Anterior cingulate cortex (tissue), 58 donors: ENCODE measurements around the gene ITGB1BP2.
"Not testable (repeated sequence)": the region's sequence is repeated elsewhere in the genome, so short reads cannot be mapped to it uniquely, and the experiment has no call there.

Source experiments
- DNase-seq, 58 donors: peaks; one replicate each; lab custom pipeline; 2025; lab: John Stamatoyannopoulos, UW

ITGB1BP2 gene

DNA sequence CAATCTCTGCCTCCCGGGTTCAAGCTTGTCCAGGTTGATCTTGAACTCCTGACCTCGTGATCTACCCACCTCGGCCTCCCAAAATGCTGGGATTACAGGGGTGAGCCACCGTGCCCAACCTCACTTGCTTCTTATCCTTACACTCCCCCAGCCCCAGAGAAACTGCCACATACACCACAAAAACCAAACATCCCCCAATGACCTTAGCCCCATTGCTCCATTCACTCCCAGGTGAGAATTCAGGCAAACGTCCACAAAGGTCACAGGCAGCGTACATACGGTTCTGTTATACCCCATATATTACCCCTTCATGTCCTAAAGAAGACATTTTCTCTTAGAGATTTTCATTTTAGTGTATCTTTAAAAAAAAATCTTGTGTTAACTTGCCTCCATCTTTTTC lies 1.1 kb upstream of the ITGB1BP2 start:
- DNase-seq: not testable (repeated sequence)

DNA sequence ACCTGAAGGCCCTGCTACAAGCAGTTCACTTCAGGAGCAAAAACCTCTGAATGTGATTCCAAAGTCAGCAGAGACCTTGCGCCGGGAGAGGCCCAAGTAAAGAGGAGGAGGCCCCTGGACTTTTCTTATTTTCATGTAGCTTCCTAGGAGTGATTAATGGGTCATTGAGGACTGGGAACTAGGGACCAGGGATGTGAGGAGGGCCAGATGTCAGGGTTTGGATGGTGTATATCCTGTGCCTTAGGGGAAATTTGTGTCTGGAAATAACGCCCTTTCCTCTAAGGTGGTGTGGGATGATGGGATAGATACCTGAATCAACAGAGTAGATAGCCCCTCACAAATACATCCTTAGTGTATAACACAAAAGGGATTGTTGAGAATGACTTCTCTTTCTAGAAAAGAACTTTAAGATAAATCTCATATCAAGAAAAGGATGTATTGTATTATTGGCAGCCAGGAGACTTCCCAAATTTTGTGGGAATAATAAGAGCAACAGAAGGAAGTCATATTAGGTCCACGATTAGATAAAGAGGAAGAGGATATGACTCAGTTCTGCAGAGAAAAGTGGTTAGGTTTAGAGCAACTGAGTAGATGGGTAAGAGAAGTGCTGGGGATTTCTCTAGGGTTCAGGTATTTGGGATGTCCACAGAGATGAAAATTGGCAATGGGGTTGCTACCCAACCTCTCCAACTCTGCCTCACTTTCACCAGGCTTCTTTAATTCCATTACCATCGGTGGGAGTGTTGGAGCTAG lies 1.1 kb downstream of the ITGB1BP2 start:
- no peak for DNase-seq

DNA sequence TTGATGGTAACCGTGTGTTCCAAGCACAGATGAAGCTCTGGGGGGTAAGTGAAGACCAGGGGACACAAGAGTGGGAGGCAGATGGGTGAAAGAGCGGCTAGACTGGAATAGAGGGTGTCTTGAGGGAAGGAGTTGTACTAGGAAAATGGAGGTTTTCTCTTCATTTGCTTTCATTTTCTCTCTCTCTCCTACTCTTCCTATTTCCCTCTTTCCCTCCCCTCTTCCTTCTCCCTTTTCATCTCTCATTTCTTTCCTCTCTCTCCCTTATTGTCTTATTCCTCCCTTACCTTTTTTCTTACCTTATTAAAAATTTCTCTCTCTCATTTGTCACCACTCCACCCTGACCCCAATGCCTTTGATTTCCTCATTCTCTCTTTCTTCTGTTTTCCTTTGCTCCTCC lies 3.0 kb downstream of the ITGB1BP2 start:
- no peak for DNase-seq

DNA sequence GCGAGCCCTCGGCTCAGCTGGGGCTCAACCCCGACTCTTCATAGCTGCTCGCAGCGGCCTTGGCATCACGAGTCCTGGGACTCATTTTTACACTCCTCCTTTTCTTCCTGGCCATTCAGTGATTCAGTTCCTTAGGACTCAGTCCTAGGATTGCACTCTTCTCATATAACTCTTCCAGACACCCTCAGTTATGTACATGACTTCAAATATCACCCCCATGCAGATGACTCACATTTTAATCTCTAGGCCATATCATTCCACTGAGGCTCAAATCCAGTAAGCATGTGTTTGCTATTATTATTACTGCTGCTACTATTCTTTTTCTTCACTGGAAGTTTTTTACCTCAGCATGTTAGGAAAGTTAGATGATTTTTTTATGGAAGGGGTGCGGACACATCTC lies 14.4 kb downstream of the ITGB1BP2 start:
- DNase-seq: no peak

DNA sequence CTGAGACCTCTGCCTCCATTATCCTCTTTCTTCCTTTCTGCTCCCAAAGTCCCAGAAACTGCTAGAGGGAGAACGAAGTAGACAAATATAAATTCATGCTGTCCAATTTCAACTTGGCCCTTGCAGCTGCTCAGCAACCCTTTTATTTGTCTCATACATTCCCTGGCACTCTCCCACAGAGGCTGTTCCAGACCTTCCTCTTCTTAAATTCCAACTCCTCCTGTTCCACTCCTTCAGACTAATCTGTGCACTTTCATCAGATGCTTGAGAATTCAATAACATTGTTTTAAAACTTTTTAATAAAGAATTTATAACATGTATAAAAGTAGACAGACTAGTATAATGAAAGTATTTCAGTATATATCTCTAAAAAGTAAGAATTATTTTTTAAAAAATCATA lies 15.4 kb downstream of the ITGB1BP2 start:
- DNase-seq: not testable (repeated sequence)

DNA sequence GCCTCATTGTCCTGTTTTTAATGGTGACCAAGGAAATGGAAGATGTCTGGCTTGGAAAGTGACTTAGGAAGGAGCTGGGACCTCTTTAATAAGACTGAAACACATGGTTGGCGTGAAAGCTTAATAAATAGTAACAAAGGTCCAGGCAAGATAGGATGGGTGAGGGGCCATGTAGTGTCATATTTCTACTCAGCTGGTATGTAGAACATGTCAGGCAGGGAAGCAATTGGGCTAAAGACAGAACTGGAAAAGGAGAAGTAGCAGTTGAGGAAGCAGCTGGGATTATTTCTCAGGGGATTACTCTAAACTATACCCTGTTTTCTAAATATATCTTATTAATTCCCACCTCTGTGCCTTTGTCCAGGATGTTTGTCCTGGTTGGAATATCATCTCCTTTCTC lies 18.6 kb downstream of the ITGB1BP2 start:
- DNase-seq: no peak

DNA sequence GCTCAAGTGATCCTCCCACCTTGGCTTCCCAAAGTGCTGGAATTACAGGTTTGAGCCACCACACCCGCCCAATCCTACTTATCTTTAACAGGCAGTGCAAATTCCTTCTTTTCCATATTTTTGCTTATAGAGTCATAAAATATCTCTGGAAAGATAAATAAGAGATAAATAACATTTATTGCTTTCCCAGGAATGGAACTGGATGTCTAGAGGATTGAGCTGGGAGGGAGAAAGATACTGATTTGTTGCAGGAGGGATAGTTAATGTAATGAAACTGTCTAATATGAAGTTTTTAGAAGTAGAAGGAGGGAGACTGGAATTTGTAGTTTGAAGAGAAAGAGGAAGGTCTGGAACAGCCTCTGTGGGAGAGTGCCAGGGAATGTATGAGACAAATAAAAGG lies 20.2 kb downstream of the ITGB1BP2 start:
- DNase-seq: no peak

DNA sequence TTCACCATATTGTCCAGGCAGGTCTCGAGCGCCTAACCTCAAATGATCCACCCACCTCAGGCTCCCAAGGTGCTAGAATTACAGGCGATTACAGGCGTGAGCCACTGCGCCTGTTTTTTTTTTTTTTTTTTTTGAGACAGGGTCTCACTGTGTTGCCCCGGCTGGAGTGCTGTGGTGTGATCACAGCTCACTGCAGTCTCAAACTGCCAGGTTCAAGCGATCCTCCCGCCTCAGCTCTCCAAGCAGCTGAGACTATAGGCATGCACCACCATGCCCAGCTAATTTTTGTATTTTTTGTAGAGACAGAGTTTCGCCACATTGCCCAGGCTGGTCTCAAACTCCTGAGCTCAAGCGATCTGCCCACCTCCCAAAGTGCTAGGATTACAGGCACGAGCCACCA lies 22.9 kb downstream of the ITGB1BP2 start:
- not testable (repeated sequence) for DNase-seq

DNA sequence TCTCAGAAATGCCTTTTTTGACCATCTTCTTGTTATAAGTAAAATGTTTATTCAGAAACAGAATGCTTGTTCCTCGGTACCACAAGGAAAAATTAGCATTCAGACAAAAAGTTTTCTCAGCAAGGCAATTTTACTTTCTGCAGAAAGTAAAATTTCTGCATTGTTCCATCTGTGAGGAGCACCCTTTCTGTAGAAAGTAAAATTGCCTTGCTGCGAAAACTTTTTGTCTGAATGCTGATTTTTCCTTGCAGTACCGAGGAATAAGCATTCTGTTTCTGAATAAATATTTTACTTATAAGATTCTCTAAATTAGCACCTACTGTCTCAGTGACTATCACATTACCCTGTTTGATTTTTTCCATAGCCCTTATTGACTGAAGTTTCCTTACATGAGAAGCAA lies 24.8 kb downstream of the ITGB1BP2 start:
- DNase-seq: no peak

DNA sequence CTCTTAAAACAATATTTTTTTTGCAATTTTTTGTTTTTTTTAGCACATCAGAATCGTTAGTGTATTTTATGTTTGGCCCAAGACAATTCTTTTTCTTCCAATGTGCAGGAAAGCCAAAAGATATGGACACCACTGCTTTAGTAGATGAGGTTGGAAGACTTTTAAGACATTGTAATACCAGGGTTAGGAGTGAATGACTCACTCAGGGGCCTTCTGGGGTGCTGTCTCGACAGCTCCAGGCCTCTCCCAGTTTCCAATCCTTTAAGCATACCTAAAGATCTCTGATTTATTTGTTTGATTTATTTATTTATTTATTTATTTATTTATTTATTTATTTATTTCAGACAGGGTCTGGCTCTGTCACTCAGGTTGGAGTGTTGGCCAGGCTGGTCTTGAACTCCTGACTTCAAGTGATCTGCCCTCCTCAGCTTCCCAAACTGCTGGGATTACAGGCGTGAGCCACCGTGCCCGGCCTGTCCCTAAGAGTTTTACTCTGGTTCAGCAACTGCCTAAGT lies 47.7 kb downstream of the ITGB1BP2 start:
- not testable (repeated sequence) for DNase-seq

DNA sequence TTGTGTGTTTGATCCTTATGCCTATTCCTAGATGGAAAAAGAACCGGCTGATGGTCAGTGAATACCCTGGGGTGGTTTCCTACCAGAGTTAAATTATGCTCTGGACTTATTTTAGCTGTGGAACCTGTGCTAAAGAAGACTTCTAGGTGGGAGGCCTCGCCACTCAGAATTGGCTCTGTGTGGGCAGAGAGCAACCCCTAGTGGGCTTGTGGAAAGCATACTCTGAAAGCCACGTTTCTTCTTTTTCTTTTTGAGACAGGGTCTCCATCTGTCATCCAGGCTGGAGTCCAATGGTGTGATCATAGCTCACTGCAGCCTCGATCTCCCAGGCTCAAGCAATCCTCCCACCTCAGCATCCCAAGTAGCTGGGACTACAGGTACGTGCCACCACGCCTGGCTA lies 48.3 kb downstream of the ITGB1BP2 start:
- DNase-seq: not testable (repeated sequence)

DNA sequence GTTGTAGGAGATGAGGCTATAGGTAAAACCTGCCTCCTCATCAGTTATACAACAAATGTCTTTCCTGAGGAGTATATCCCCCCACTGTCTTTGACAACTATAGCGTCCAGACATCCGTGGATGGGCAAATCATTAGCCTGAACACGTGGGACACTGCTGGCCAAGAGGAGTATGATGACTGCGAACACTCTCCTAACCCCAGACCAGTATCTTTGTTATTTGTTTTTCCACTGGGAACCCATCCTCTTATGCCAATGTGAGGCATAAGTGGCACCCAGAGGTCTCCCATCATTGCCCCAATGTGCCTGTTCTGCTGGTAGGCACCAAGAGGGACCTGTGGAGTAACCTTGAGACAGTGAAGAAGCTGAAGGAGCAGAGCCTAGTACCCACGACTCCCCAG lies 50.9 kb downstream of the ITGB1BP2 start:
- DNase-seq: not testable (repeated sequence)
